ENCODE measurements around the gene TRIOBP.

DNA sequence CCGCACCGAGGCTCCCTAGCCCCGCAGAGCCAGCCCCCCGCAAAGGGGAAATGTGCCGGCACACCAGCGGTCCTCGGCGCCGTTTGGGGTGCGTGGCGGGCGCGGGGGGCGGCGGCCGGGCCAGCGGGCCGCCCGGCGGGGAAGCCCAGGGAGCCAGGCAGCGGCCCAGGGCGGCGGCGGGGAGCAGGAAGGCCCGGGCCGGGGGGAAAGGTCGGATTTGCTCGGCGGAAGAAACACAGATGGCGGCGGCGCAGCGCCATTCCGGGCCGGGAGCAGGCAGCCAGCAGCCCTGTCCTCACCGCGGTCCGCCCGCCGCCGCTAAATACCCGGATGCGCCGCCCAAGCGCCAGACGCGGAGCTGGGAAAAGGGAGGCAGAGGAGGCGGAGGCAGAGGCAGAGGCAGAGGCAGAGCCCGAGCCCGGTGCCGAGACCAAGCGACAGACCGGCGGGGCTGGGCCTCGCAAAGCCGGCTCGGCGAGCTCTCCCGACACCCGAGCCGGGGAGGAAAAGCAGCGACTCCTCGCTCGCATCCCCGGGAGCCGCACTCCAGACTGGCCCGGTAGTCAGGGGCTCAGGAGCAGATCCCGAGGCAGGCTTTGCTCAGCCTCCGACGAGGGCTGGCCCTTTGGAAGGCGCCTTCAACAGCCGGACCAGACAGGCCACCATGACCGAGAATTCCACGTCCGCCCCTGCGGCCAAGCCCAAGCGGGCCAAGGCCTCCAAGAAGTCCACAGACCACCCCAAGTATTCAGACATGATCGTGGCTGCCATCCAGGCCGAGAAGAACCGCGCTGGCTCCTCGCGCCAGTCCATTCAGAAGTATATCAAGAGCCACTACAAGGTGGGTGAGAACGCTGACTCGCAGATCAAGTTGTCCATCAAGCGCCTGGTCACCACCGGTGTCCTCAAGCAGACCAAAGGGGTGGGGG is 108.3 kb downstream of the TRIOBP start:
- TF ChIP-seq, protein P1, sequence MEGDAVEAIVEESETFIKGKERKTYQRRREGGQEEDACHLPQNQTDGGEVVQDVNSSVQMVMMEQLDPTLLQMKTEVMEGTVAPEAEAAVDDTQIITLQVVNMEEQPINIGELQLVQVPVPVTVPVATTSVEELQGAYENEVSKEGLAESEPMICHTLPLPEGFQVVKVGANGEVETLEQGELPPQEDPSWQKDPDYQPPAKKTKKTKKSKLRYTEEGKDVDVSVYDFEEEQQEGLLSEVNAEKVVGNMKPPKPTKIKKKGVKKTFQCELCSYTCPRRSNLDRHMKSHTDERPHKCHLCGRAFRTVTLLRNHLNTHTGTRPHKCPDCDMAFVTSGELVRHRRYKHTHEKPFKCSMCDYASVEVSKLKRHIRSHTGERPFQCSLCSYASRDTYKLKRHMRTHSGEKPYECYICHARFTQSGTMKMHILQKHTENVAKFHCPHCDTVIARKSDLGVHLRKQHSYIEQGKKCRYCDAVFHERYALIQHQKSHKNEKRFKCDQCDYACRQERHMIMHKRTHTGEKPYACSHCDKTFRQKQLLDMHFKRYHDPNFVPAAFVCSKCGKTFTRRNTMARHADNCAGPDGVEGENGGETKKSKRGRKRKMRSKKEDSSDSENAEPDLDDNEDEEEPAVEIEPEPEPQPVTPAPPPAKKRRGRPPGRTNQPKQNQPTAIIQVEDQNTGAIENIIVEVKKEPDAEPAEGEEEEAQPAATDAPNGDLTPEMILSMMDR (conservative IDR thresholded peaks at IDR 0.05; ENCODE audit: low read length): no peak
- TF ChIP-seq EZH2phosphoT487 (IDR thresholded peaks at IDR 0.05; ENCODE audit: borderline replicate concordance, low read depth, low read length): no peak
